HepG2 (cell line): Measurements from ENCODE around the gene KCNQ1OT1.

Experiments
- CTCF ChIP-seq: sonication (generic); formaldehyde crosslinking; IDR thresholded peaks from 2 replicates; pipeline ENCODE4 v1.5.0; 2020; ENCODE audit warnings: mild to moderate bottlenecking, missing genetic modification reagents, moderate library complexity
- DMAP1 ChIP-seq: IDR thresholded peaks from 2 replicates; pipeline ENCODE4 v1.6.1; 2016
- EHMT2 ChIP-seq: fragments of 200-600 bp; sonication (generic); IDR thresholded peaks from 2 replicates; pipeline ENCODE4 v1.7.0; 2017; ENCODE audit warnings: antibody characterized with exemption, low read depth, low read length, borderline replicate concordance
- HOXA5 ChIP-seq: sonication (generic); formaldehyde crosslinking; IDR thresholded peaks from 2 replicates; pipeline ENCODE4 v1.4.0; 2020; ENCODE audit warnings: missing genetic modification reagents
- MIER2 ChIP-seq: IDR thresholded peaks from 2 replicates; pipeline ENCODE4 v1.6.1; 2016; ENCODE audit warnings: missing biosample characterization, missing genetic modification reagents
- NFE2L1 ChIP-seq: sonication (generic); formaldehyde crosslinking; IDR thresholded peaks from 2 replicates; pipeline ENCODE4 v1.4.0; 2020; ENCODE audit warnings: missing genetic modification reagents, mild to moderate bottlenecking, borderline replicate concordance
- POLR2AphosphoS5 ChIP-seq: IDR thresholded peaks from 2 replicates; pipeline ENCODE4 v1.6.1; 2012; ENCODE audit warnings: low read depth, low read length
- ZFP36 ChIP-seq: fragments of 150-350 bp; IDR thresholded peaks from 2 replicates; pipeline ENCODE4 v1.6.1; 2018; ENCODE audit warnings: borderline replicate concordance, low read length, low read depth; ENCODE audit not compliant: partially characterized antibody
- ZFY ChIP-seq: sonication (generic); formaldehyde crosslinking; IDR thresholded peaks from 2 replicates; pipeline ENCODE4 v1.4.0; 2020; ENCODE audit warnings: missing genetic modification reagents
- ZNF263 ChIP-seq: sonication (generic); formaldehyde crosslinking; IDR thresholded peaks from 2 replicates; pipeline ENCODE4 v1.4.0; 2020; ENCODE audit warnings: missing genetic modification reagents
- ZNF317 ChIP-seq: sonication (generic); formaldehyde crosslinking; IDR thresholded peaks from 2 replicates; pipeline ENCODE4 v1.5.0; 2020; ENCODE audit warnings: mild to moderate bottlenecking, missing genetic modification reagents
- TF ChIP-seq, protein P1 (sequence below): sonication (generic); formaldehyde crosslinking; IDR thresholded peaks from 2 replicates; pipeline ENCODE4 v1.5.0; 2020; ENCODE audit warnings: mild to moderate bottlenecking, missing genetic modification reagents
- TF ChIP-seq, protein P2 (sequence below): sonication (generic); formaldehyde crosslinking; IDR thresholded peaks from 2 replicates; pipeline ENCODE4 v1.8.0; 2022; ENCODE audit warnings: mild to moderate bottlenecking, missing genetic modification reagents; ENCODE audit not compliant: insufficient replicate concordance
- TF ChIP-seq, protein P3 (sequence below): sonication (generic); formaldehyde crosslinking; IDR thresholded peaks from 2 replicates; pipeline ENCODE4 v1.9.0; 2021; ENCODE audit warnings: mild to moderate bottlenecking, missing genetic modification reagents

DNA sequence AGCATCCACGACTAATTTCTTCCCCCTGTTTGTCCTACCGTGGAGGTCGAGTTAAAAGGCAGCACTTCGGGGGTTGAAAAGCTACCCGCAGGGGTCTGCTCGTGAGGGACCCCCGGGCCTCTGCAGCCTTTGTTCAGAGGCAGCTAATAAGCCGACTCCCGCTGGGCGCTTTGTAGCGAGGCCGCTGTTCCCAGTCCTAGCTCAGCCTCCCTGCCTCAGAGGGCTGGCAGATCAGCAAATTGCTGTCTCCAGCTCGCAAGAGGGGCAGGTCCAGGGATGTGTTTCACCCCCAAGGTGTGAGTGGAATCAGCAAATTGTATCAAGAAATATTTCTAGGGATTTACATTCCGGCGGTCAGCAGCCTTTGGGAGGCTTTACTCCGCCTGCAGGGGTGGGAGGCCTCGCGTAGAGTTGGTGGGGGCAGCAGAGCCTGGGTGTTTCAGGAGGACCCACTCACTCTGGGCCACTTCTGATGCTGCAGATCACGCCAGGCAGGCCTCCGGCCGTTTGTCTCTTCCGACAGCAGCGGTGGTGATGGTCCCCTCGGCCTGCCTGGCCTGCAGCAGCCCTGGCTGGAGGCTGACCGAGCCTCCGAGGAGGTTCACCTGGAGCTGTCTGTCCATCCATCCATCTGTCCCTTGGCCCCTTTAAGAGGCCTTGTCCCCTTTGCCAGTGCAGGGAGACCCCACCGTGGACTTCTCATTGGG lies 21.6 kb upstream of the KCNQ1OT1 start:
- TF ChIP-seq POLR2AphosphoS5 (no peak), EHMT2 (no peak), ZFY (no peak), ZNF263 (CRISPR knock-in tag) (no peak), HOXA5 (CRISPR knock-in tag) (no peak), NFE2L1 (no peak), ZFP36 (no peak), DMAP1 (CRISPR knock-in tag) (no peak), MIER2 (no peak), CTCF (no peak), ZNF317 (CRISPR knock-in tag) (no peak)
- TF ChIP-seq, protein P1, sequence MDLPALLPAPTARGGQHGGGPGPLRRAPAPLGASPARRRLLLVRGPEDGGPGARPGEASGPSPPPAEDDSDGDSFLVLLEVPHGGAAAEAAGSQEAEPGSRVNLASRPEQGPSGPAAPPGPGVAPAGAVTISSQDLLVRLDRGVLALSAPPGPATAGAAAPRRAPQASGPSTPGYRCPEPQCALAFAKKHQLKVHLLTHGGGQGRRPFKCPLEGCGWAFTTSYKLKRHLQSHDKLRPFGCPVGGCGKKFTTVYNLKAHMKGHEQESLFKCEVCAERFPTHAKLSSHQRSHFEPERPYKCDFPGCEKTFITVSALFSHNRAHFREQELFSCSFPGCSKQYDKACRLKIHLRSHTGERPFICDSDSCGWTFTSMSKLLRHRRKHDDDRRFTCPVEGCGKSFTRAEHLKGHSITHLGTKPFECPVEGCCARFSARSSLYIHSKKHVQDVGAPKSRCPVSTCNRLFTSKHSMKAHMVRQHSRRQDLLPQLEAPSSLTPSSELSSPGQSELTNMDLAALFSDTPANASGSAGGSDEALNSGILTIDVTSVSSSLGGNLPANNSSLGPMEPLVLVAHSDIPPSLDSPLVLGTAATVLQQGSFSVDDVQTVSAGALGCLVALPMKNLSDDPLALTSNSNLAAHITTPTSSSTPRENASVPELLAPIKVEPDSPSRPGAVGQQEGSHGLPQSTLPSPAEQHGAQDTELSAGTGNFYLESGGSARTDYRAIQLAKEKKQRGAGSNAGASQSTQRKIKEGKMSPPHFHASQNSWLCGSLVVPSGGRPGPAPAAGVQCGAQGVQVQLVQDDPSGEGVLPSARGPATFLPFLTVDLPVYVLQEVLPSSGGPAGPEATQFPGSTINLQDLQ (CRISPR knock-in tag): no peak
- TF ChIP-seq, protein P2, sequence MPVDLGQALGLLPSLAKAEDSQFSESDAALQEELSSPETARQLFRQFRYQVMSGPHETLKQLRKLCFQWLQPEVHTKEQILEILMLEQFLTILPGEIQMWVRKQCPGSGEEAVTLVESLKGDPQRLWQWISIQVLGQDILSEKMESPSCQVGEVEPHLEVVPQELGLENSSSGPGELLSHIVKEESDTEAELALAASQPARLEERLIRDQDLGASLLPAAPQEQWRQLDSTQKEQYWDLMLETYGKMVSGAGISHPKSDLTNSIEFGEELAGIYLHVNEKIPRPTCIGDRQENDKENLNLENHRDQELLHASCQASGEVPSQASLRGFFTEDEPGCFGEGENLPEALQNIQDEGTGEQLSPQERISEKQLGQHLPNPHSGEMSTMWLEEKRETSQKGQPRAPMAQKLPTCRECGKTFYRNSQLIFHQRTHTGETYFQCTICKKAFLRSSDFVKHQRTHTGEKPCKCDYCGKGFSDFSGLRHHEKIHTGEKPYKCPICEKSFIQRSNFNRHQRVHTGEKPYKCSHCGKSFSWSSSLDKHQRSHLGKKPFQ: no peak
- TF ChIP-seq, protein P3, sequence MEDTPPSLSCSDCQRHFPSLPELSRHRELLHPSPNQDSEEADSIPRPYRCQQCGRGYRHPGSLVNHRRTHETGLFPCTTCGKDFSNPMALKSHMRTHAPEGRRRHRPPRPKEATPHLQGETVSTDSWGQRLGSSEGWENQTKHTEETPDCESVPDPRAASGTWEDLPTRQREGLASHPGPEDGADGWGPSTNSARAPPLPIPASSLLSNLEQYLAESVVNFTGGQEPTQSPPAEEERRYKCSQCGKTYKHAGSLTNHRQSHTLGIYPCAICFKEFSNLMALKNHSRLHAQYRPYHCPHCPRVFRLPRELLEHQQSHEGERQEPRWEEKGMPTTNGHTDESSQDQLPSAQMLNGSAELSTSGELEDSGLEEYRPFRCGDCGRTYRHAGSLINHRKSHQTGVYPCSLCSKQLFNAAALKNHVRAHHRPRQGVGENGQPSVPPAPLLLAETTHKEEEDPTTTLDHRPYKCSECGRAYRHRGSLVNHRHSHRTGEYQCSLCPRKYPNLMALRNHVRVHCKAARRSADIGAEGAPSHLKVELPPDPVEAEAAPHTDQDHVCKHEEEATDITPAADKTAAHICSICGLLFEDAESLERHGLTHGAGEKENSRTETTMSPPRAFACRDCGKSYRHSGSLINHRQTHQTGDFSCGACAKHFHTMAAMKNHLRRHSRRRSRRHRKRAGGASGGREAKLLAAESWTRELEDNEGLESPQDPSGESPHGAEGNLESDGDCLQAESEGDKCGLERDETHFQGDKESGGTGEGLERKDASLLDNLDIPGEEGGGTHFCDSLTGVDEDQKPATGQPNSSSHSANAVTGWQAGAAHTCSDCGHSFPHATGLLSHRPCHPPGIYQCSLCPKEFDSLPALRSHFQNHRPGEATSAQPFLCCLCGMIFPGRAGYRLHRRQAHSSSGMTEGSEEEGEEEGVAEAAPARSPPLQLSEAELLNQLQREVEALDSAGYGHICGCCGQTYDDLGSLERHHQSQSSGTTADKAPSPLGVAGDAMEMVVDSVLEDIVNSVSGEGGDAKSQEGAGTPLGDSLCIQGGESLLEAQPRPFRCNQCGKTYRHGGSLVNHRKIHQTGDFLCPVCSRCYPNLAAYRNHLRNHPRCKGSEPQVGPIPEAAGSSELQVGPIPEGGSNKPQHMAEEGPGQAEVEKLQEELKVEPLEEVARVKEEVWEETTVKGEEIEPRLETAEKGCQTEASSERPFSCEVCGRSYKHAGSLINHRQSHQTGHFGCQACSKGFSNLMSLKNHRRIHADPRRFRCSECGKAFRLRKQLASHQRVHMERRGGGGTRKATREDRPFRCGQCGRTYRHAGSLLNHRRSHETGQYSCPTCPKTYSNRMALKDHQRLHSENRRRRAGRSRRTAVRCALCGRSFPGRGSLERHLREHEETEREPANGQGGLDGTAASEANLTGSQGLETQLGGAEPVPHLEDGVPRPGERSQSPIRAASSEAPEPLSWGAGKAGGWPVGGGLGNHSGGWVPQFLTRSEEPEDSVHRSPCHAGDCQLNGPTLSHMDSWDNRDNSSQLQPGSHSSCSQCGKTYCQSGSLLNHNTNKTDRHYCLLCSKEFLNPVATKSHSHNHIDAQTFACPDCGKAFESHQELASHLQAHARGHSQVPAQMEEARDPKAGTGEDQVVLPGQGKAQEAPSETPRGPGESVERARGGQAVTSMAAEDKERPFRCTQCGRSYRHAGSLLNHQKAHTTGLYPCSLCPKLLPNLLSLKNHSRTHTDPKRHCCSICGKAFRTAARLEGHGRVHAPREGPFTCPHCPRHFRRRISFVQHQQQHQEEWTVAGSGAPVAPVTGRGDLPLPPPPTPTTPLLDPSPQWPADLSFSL (CRISPR knock-in tag): no peak
